Kidney (tissue), 14 donors: ENCODE measurements around the gene GJD4. TPM values are rescaled to one million over a fixed set of nuclear protein-coding genes. Genes with fewer than 3 reads are reported as not detected.

Experiments used
- DNase-seq, 5 donors: peaks; one replicate each; pipeline ENCODE4 v3.0.0-alpha.2; 2013 to 2020
- FAIRE-seq: peaks from 2 replicates; lab custom pipeline; 2012; peaks lifted over from hg19 to GRCh38; lab: Jason Lieb, UNC
- H3K27ac ChIP-seq, 2 donors: one replicate each; pipeline ENCODE4 v1.7.0; 2013; ENCODE audit warnings: low read depth in 2 of 2, low read length in 2 of 2, inconsistent platforms in 1 of 2
- H3K27me3 ChIP-seq: one replicate; pipeline ENCODE4 v1.7.1; 2013; ENCODE audit warnings: low read length, inconsistent platforms; ENCODE audit not compliant: control insufficient read depth, insufficient read depth
- H3K36me3 ChIP-seq, 3 donors: one replicate each; pipeline versions ENCODE4 v1.7.0 to v1.7.1; 2013; ENCODE audit warnings: low read length in 3 of 3, control low read depth in 1 of 3, inconsistent platforms in 1 of 3; ENCODE audit not compliant: insufficient read depth in 3 of 3, control insufficient read depth in 2 of 3
- H3K4me1 ChIP-seq, 3 donors: one replicate each; pipeline versions ENCODE4 v1.7.0 to v1.7.1; 2013; ENCODE audit warnings: low read length in 3 of 3, inconsistent platforms in 1 of 3, low read depth in 1 of 3; ENCODE audit not compliant: control insufficient read depth in 2 of 3, insufficient read depth in 2 of 3
- H3K4me3 ChIP-seq, 3 donors: one replicate each; pipeline versions ENCODE4 v1.7.0 to v1.8.1; 2013; ENCODE audit warnings: low read length in 3 of 3, control low read depth in 1 of 3, inconsistent platforms in 1 of 3
- H3K9ac ChIP-seq, 3 donors: one replicate each; pipeline versions ENCODE4 v1.7.0 to v1.7.1; 2013; ENCODE audit warnings: low read length in 3 of 3, control low read depth in 1 of 3, inconsistent platforms in 1 of 3
- H3K9me3 ChIP-seq, 3 donors: one replicate each; pipeline versions ENCODE4 v1.7.0 to v1.7.1; 2013; ENCODE audit warnings: low read length in 3 of 3, control low read depth in 1 of 3, inconsistent platforms in 1 of 3; ENCODE audit not compliant: control insufficient read depth in 2 of 3, insufficient read depth in 1 of 3
- CTCF ChIP-seq: IDR thresholded peaks from 3 replicates; pipeline ENCODE4 v1.5.1; 2012; ENCODE audit warnings: mild to moderate bottlenecking, moderate library complexity, borderline replicate concordance; ENCODE audit not compliant: insufficient read depth; ENCODE audit errors: extremely low read depth
- intact Hi-C: fragments of 100-400 bp; cut with DNase I; formaldehyde crosslinking; loops from one replicate; pipeline ENCODE4 v1.11.1; 2022
- polyA plus RNA-seq: library from polyadenylated mRNA; stranded (reverse); fragments of 350-450 nt; fragmentation: Illumina TruSeq; extraction: RNeasy Lipid Tissue Mini Kit (QIAGEN cat#74804); gene quantifications from one replicate; pipeline ENCODE4 v1.2.3, GENCODE V29; 2014; ENCODE audit warnings: low read depth, low replicate concordance; ENCODE audit not compliant: insufficient read depth
- total RNA-seq: library from RNA; stranded (reverse); fragmentation: NEBNext Ultra II Directional; extraction: Animal tissue kit (Norgen Biotek cat#: 25700); gene quantifications from one replicate; pipeline ENCODE4 v1.2.1, GENCODE V29; 2021
- donor health status: control.
- donor health status: control.
- donor health status: control.
- donor health status: control.
- donor health status: control.
- donor health status: DM: yes; HTN: yes; CAD: no.
- donor health status: Normal renal cell carcinoma (clear cell type).

GJD4 gene
- total and polyA plus RNA-seq, 2 donors from 2014 or later = not detected

- H3K4me1 ChIP-seq = no peaks in the 10 kb centered on the region
- intact Hi-C loops = no loop called here
- TF ChIP-seq CTCF = no peak
- no peaks in the 10 kb centered on the region for H3K36me3 ChIP-seq
- no peaks in the 10 kb centered on the region for H3K9me3 ChIP-seq
- no peak overlapping the region for H3K9ac ChIP-seq
- FAIRE-seq (no peak), DNase-seq (peak; percentile 37 to 72 (median 43))
- peaks cover 3% of the 10 kb centered on the region for H3K27me3 ChIP-seq
- peak overlapping the region; percentile 24 to 52 (median 25) for H3K4me3 ChIP-seq
- no peak overlapping the region for H3K27ac ChIP-seq
These were observed 2.6 kb downstream of the GJD4 start for GRCh38 chr10:35607475-35608327.

- no peak for FAIRE-seq
- Histone ChIP-seq H3K9ac (no peak overlapping the region), H3K9me3 (no peaks in the 10 kb centered on the region), H3K4me1 (no peaks in the 10 kb centered on the region), H3K27ac (no peak overlapping the region), H3K4me3 (no peak overlapping the region), H3K36me3 (no peaks in the 10 kb centered on the region), H3K27me3 (peaks cover 3% of the 10 kb centered on the region)
- peak in 1 of 5 donors; percentile 58 for DNase-seq
- TF ChIP-seq CTCF = no peak
- intact Hi-C loops = no loop called here
These were observed 3.2 kb downstream of the GJD4 start for GRCh38 chr10:35608328-35608672.

GRCh38 chr10:35611750-35612149, 6.6 kb downstream of the GJD4 start:
- Histone ChIP-seq H3K9me3 (no peaks in the 10 kb centered on the region), H3K4me1 (no peaks in the 10 kb centered on the region), H3K27ac (no peak overlapping the region), H3K36me3 (no peaks in the 10 kb centered on the region), H3K27me3 (peaks cover 3% of the 10 kb centered on the region), H3K9ac (no peak overlapping the region), H3K4me3 (no peak overlapping the region)
- intact Hi-C loops = no loop called here
- DNase-seq (no peak), FAIRE-seq (no peak)
- TF ChIP-seq CTCF = no peak
